Measurements from ENCODE around the gene POLN. TPM values are rescaled to one million over a fixed set of nuclear protein-coding genes. Genes with fewer than 3 reads are reported as not detected.

The POLN gene
- total RNA-seq, 4 donors from 2014 or later, result 4.7 to 7.3 (median 5.1) TPM

DNA sequence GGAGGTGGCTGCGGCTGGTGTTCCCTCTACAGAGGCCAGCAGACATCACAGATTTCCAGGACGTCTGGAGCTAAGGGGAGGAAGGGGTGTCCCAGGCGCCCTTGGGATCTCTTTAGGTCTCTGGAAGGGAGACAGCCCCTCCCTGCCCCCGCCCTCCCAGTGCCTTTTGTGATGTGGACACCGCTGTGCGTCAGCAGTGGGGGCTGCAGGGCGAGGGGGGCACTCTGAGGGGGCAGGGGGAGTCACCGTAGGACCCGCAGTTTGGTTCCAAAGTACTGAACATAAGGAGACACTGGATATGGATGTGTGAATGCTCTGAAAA lies 45.6 kb upstream of the POLN start:
- ATAC-seq (ENCODE audit: low FRiP score), result no peak
- DNase-seq (ENCODE audit: low spot score), result peak; percentile 13
- TF ChIP-seq, protein P1, sequence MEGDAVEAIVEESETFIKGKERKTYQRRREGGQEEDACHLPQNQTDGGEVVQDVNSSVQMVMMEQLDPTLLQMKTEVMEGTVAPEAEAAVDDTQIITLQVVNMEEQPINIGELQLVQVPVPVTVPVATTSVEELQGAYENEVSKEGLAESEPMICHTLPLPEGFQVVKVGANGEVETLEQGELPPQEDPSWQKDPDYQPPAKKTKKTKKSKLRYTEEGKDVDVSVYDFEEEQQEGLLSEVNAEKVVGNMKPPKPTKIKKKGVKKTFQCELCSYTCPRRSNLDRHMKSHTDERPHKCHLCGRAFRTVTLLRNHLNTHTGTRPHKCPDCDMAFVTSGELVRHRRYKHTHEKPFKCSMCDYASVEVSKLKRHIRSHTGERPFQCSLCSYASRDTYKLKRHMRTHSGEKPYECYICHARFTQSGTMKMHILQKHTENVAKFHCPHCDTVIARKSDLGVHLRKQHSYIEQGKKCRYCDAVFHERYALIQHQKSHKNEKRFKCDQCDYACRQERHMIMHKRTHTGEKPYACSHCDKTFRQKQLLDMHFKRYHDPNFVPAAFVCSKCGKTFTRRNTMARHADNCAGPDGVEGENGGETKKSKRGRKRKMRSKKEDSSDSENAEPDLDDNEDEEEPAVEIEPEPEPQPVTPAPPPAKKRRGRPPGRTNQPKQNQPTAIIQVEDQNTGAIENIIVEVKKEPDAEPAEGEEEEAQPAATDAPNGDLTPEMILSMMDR (IDR thresholded peaks at IDR 0.05), result no peak

DNA sequence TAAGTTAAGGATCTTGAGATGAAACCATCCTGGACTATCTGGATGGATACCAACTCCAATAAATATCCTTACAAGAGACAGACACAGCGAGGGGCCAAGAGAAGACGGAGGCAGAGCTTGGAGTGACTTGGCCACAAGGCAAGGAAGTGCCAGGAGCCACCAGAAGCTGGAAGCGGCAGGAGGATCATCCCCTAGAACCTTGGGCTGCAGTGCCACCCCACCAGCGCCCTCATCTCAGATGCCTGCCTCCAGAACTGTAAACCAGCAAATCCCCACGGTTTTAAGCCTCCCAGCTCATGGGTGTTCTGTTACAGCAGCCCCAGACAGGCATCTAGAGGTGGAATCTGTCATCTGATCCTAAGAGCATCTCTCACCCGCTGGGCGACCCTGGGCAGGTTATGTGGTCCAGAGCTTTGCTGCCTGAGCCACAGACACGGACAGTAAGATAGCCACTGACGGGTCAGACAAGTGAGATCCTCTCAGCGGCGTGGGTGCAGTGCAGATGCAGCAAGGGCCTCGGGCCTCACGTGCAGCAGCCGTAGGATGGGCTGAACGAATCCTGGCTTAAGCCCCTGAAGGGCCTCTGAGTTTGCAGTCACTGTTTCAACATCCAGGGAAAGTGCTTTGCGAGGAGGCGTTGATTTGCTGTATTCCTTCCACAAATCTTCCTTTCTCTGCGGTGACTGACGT lies 45.1 kb upstream of the POLN start:
- TF ChIP-seq, protein P1 (IDR thresholded peaks at IDR 0.05), result no peak
- ATAC-seq (ENCODE audit: low FRiP score) (no peak), DNase-seq (ENCODE audit: low spot score) (peak; percentile 19)

DNA sequence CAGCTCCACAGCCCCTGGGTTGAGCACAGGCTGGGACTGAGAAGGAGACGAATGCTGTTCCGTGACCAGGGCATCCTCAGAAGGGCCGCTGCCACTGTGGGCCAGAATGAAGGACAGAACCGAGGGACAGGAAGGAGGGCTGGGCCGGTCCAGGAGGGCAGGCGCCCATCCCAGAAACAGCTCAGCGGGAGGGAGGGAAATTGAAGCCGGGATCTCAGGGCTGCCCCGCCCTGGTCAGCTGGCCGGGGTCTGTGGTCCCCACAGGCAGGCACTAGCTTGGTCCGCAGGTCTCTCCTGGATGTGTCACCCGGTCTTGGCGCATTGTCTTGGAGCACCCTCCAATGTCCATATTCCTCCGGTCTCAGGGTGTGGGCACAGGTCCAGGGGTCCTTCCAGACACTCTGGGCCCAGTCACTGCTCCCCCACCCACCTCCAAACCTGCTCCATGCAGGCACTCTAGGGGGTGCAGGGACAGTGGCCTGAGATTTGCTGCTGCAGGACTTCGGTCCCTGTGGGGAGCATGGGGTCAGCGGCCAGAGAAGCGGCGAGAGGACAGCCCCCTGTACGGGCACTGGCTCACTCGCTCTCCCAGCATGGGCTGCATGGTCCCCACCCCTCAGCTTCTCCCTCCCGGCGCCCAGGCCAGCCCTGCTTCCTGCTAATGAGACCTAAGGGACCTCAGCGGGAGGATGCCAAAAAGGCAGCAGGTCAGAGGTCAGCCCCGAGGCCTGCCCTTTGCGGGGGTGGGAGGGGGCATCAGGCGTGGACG lies 43.9 kb upstream of the POLN start:
- TF ChIP-seq, protein P1 (IDR thresholded peaks at IDR 0.05), result no peak
- ATAC-seq (ENCODE audit: low FRiP score), result no peak
- DNase-seq (ENCODE audit: low spot score), result peak; percentile 7

DNA sequence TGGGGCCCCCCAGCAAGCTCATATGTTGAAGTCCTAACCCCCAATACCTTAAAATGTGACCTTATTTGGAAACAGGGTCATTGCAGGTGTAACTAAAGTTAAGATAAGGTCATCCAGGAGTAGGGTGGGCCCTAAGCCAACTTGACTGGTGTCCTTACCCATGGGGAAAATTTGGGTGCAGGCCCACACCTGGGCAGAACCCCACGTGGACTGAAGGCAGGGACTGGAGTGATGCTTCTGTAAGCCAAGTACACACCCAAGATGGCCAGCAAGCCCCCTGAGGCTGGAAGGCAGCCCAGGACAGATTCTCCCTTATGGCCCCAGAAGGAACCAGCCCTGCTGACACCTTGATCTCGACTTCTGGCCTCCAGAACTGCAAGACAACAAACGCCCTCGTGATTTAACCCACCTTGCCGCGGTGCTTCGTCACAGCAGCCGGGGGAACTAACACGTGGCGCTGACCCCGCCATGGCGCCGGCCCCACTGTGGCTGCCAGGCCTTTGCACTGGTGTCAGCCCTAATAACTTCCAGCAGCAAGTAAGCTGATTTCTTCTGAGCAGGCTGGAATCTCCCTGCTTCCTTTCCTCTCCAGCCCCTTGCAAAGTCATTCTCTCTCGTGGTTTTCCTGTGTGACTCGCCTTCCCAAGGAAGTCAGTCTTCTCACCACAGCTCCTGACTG lies 43.2 kb upstream of the POLN start:
- TF ChIP-seq, protein P1 (IDR thresholded peaks at IDR 0.05), result no peak
- DNase-seq (ENCODE audit: low spot score), result peak; percentile 9
- no peak for ATAC-seq (ENCODE audit: low FRiP score)

DNA sequence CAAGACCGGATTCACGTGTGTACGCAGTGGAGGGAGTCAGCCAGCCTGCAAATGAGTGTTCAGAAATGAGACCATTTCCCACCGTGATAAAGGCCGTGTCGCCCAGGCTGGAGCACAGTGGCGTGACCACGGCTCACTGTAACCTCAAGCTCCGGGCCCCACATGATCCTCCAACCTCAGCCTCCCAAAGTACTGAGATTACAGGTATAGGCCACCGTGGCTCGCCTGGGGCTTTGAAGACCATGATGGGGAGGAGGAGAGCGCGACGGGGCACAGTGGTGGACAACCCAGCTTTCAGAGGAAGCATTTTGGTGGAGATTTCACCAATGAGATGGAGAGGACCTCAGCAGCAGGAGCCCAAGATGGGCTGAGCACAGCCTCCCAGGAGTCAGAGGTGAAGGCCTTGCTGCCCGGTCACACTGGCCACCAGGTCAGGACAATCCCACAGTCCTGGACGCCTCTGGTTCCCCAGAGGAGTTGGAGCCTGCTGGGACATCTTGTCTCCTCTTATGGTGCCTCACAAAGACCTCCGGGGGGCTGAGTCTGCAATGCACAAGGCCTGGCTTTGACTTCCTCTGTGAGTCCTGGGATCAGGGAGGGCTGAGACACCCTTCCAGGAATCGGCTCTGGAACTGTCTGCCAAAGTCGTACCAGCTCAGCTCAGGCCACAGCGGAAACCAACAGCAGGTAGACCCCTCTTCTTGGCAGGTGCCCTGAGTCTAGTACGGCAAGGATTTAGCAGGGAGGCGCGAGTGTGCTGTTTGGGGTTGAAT lies 42.4 kb upstream of the POLN start:
- DNase-seq (ENCODE audit: low spot score) (no peak), ATAC-seq (ENCODE audit: low FRiP score) (no peak)
- TF ChIP-seq, protein P1 (IDR thresholded peaks at IDR 0.05), result no peak

DNA sequence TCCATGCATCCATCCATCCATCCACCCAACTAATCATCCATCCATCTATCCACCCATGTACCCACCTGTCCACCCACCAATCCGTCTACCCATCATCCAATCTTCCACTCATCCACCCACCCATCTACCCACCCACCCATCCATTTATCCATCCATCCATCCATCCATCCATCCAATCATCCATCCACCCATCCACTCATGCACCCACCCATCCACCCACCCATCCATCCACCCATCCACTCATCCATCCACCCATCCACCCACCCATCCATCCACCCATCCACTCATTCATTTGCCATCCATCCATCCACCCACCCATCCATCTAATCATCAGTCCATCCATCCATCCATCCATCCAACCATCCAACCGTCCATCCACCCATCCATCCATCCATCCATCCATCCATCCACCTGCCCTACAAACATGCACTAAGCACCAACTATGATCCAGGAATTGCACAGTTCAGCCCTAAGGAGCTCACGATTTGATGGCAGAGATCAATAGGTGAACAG lies 41.3 kb upstream of the POLN start:
- TF ChIP-seq, protein P1 (IDR thresholded peaks at IDR 0.05), result no peak
- ATAC-seq (ENCODE audit: low FRiP score) (no peak), DNase-seq (ENCODE audit: low spot score) (no peak)
